Activated T-helper 9 cell treated with anti-CD3 and anti-CD28 coated beads, Interleukin-2, amount 50 U/mL, for 16 hours (primary cell): Measurements from ENCODE around the gene IARS2.
"Not testable (repeated sequence)": the region's sequence is repeated elsewhere in the genome, so short reads cannot be mapped to it uniquely, and the experiment has no call there.

Source experiments
- DNase-seq: peaks from one replicate; pipeline ENCODE4 v3.0.0-alpha.2; 2020; ENCODE audit warnings: low read depth

IARS2 gene

DNA sequence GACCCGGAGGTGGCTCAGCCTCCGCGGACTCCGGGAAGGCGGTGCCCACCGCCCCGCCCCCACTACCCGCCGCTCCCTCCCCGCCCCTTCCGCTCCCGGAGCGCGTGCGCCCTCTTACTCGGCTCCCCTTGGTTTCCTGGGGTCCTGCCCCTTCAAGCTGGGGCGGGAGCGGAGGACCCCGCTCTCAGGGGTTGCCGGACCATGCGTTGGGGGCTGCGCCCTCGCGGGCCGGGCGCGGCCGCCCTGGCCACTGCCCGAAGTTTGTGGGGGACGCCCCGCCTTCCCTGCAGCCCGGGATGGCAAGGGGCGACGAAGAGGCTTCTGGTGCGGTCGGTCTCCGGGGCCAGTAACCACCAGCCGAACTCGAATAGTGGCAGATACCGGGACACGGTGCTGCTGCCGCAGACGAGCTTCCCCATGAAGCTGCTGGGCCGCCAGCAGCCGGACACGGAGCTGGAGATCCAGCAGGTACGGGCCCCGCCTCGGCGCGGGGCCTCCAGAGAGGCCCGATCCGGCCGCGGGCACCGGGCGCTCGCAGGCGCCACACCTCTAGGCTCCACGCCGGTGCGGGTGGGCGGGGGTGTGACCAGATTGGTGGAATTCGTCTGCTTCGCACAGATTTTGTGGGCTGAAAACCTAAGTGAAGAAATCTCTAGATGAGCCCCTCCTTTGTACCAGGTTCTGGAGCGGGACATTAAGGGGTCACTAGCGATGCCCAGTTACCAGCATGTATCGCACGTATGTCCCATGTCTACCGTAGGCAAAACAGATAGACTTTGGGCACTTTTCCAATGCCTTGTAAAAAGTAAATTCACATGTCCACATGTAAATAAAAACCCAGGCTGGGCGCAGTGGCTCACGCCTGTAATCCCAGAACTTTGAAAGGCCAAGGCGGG, at the start of gene IARS2:
Gene IARS2 (plus strand): TSS at position 117 of the 896 bp plus-strand sequence. CDS start 85 bp downstream, at position 202.
- DNase-seq = peak; percentile 87

DNA sequence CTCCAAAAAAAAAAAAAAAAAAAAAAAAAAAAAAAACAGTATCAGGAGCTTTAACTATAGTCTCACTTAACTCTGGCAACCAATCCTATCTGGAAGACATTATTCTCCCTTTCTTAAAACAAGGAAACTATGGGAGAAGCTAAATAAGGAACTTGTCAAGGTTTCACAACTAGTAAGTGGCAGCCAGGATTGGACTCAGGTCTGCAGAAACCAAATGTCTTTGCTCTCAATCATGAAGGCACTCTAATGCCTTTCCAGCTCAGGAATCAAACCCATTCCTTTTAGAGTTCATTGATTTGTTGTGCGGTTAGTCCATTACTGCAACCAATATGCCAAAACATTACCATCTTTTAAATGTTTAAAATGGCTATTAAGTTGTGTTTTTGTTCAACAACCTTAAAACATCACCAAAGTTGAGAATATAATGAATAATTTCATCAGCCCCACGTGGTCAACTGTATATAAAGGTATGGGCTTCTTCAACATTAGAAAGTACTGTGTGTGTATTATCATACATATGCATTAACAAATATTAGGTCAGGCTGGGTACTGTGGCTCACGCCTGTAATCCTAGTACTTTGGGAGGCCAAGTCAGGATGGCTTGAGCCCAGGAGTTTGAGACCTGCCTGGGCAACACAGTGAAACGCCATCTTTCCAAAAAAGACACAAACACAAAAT, 49.1 kb upstream of the IARS2 start:
- DNase-seq = no peak

DNA sequence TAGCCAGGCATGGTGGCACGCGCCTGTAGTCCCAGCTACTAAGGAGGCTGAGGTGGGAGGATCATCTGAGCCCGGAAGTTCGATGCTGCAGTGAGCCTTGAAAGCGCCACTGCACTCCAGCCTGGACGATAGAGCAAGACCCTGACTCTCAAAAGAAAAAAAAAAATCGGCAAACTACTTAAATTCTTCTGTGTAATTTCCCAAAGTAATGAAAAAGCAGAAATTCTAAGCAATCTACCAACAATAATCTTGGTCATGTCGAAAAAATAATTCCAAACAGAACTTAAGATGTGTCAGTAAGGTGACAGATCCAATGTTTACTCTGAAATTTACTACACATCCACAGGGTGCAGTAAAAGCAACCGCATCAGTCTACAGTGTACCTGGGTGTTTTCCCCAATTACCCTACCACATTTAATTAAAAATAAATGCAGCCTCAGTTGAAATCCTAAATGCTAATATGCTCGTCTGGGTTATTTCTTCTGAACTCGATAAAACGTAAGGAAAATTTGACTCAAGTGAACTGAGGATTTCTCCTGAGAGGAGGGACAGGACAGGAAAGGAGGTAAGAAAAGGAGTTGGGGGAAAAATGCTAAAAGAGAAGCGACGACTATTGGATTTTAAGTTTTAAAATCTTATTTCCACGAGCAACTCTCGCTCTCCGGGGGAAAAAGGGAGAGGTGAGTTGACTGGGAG, 48.4 kb upstream of the IARS2 start:
- no peak for DNase-seq

DNA sequence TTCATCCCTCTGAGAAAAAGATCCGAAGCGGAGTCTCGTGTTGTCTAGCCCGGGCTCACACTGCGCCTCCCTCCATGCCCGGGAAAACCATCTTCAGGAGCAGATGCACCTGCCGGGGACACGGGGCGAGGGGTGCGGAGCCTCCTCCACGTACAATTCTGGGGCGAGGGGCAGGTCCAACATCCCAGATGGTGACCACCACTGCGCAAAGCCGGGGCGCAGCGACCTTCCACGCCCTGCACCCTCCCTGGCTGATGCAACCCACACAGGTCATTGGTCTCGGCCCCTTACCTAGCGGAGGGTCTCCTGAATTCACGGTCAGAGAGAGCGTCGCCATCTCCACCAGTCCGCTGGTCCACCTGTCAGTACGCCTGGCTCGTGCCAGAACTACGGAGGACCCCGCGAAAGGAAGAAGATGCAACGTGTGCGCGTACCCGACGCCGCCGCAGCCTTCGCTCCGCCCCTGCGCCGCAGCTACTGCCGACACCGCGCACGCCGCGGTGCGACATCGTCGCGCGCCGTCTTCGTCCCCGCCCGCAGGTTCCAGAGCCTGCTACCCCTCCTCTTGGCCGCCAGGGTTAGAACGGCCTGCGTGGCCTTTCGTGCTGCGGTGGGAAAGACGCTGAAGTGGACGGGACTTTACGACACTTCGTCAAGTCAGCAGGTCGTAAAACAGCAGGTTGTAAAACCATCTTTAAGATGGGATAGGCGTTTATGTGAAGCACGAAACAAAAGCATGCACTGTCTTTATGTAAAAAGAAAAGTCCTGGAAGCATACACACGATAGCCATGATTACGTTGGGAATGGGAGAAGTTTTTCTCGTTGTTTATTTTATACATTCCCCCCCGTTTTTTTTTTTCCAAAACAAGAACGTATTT, 47.6 kb upstream of the IARS2 start, which contains the start of gene EPRS1:
Gene EPRS1 (minus strand): TSS at position 454 of the 879 bp plus-strand sequence. CDS start 117 bp downstream, at position 337.
- DNase-seq = peak; percentile 92

DNA sequence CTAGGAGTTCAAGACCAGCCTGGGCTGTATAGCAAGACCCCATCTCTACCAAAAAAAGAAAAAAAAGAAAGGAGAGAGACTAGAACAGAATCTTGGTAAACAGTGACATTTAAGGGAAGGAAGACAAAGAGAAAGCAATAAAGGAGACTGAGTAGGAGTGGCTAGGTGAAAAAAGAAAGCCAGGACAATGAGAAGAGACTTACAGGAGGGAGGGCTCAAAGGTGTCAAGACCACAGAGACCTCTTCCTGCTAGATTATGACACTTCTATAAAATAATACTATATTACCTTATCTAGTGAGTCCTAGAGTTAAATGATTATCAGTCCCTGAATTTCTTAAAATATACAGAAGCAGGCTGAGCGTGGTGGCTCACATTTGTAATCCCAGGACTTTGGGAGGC, 37.6 kb upstream of the IARS2 start:
- DNase-seq = no peak

DNA sequence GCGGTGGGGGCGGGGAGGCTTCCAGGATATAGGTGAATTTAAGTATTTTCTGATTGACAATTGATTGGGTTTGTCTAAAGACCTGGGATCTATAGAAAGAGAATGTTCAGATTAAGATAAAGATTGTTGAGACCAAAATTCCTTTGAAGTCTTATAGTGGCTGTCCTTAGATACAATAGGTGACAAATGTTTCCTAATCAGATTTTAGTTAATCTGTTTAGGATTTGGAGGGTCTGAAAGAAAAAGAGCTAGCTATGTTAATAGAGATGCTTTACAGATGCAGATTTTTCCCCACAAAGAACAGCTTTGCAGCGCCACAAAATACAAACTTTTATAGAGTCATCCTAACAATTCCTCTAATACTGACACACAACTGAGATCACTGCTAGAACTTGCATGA, 33.1 kb upstream of the IARS2 start:
- no peak for DNase-seq

DNA sequence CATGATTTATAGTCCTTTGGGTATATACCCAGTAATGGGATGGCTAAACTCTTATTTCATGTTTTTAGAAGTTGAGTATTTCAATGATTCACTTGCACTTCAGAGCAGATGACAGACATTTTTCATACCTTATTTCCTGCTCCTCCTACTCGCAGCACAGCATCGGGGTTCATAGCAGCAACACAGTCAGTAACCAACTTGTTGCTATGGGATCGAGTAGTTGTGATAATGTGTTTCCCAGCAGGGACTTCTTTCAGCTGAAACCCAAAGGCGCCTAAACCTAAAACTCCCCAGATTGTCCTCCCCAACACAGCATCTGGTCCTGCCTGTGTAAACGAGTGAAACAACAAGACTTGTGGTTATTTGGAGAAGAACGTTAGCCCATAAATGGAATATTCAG, 31.3 kb upstream of the IARS2 start:
- no peak for DNase-seq

DNA sequence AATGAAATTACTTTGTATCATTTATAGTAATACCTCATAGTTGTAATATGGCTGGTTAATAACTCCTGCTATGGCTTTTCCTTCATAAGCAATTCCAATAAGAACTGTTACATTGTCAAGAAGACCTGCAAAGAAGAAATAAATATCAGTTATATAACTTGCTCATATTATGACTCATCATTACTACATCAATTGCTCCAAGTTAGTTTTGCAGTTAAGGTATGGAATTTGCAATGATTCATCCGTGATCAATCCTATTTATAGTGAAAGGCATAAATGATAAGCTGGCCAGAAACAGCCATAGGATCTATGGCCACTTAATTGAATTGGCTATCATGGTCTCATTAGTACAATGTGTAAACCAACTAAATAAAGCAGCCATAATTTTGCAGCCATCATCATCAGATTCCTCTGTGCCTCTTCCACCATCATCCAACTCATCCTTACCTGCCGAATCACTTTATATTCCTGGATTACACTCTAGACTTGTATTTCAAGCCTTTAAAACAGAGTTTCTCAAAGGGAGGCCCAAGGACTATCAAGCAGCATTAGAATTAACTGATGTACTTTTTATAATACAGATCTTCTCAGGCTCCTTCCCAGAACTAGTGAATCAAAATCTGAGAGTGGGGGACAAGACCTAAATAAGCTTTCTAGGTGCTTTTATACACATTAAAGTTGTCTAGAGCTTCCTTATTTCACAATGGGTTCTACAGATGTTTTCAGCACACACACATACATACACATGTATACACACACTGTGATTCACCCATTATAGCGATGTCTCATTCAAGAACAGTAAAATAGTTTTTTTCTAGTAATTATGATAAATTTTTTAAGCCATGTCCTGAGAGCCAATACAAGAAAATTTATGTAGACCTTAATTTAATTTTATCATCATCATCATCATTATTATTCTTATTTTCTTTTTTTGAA, 26.4 kb upstream of the IARS2 start:
- DNase-seq = no peak

DNA sequence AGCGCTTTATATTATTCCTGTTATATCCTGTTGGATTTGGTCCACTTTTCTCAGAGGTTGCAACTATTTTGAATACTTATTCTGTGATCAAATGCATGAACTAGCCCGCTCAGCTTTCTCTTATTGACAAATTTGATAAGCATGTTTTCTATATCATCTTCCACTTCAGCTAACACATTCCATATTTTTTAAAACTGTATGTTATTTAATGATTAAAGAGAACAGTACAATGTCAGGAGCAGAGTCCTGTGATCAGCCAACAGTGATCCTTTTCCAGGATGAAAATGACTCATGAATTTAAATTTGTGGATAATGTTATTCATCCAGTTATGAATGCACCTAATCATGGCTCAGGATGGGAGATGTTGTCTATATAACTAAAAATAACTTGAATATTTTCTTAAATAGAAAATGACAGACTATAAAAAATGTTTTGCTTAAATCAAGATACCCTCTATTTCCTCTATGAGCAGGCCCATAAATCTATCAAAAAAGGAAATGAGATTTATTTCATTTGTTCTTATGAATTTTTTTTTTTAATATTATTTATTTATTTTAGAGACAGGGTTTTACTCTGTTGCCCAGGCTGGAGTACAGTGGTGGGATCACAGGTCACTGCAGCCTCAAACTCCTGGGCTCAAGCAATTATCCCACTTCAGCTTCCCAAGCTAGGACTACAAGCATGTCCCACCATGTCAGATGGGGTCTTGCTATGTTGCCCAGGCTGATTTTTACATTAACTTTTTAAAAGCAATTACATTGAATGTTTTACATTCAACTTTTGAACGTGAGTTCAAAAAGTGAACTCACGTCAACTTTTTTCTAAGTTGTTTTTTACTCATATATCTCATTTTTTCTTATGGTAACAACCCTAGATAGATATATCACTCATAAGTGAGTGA, 16.8 kb upstream of the IARS2 start:
- DNase-seq = no peak

DNA sequence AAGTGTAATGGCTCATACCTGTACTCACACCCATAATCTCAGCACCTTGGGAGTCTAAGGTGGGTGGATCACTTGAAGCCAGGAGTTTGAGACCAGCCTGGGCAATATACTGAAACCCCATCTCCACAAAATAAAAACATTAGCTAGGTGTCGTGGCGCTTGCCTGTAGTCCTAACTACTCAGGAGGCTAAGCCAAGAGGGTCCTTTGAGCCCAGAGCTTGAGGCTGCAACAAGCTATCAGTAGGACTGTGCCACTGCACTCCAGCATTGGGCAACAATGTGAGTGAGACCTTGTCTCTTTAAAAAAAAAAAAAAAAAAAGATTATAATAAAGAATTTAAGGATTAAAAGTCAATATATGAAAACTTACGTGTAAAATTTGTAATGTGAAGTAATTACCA, 16.0 kb upstream of the IARS2 start:
- DNase-seq = no peak

DNA sequence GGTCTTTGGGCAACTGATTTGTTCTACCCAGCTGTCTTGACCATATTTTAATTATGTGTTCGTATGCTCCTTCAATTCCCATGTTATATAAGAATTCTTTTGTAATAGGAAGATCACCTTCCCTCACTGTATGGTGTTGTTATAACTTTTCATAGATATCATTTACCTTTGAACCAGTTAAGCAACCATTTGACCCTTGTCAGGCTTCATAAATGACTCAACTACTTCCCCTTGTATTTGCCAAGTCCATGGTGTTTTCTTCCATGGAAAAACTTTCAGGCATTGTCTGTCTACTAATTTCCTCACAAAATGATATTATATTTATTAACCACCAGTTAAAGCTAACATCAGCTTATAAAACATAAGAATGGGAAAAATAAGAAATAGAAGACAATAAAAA, 9.5 kb upstream of the IARS2 start:
- no peak for DNase-seq

DNA sequence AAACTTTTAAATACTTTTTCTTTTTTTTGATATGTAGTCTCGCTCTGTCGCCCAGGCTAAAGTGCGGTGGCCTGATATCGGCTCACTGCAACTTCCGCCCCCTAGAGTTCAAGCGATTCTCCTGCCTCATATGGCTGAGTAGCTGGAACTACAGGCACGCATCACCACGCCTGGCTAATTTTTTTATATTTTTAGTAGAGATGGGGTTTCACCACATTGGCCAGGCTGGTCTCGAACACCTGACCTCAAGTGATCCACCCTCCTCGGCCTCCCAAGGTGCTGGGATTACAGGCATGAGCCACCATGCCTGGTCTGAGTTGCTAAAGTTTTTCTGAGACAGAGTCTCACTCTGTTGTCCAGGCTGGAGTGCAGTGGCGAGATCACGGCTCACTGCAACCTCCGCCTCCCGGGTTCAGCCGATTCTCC, 7.7 kb upstream of the IARS2 start:
- DNase-seq = not testable (repeated sequence)

DNA sequence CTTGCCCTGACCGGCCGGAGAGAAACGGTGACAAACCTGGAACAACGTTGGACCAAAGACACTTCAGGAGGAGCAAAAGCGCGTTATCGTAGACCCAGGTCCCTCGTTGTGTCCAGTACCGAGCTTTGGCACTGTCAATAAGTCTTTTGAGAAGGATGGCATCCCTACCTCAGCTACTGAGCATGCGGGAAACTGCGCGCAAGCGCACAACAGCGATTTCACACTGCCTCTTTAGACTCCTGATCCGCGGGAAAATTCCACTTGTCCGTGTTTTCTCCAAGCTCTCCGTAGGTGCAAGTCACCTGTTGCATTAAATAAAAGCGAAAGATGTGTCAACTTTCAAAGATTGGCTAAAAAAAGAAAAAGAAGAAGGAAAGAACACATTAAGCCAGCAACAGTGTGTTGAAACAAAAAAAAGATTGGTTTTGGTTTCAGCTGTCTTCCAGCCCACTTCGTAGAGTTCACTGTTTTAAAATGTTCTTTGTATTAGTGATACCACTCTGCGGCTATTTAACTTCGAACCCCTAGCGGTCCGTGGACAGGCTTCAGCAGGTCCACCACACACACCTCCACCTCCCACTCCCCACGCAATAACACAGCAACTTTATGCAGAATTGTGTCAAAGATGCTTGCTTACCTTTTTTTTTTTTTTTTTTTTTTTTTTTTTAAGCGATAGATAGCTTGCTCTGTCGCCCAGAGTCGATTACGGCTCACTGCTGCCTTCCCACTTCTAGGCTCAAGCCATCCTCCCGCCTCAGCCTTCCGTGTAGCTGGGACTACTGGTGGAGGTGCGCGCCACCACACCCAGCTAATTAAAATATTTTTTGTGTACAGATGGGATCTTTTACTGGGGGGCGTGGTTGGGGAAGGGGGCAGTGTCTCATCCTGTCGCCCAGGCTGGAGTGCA, 4.0 kb upstream of the IARS2 start, which contains the start of gene BPNT1:
Gene BPNT1 (minus strand): TSS at position 139 of the 907 bp plus-strand sequence. CDS start 9,942 bp downstream, outside the sequence.
- peak; percentile 90 for DNase-seq

DNA sequence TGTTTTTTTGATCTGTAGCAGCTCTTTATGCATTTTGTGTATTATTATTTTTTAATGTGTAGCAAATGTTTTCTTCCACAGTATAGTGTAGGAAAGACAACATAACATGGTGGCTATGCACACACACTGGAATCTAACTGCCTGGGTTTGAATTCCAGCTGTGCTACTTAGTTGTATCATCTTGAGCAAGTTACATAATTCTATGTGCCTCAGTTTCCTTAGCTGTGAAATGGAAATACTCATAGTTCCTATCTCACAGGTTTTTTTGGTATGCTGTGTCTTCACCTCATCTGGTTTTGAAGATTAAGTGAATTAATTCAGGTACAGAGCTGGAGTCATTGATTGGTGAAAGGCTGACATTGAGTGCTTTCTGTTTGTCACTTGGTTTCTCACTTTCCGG, 1.2 kb upstream of the IARS2 start:
- no peak for DNase-seq

DNA sequence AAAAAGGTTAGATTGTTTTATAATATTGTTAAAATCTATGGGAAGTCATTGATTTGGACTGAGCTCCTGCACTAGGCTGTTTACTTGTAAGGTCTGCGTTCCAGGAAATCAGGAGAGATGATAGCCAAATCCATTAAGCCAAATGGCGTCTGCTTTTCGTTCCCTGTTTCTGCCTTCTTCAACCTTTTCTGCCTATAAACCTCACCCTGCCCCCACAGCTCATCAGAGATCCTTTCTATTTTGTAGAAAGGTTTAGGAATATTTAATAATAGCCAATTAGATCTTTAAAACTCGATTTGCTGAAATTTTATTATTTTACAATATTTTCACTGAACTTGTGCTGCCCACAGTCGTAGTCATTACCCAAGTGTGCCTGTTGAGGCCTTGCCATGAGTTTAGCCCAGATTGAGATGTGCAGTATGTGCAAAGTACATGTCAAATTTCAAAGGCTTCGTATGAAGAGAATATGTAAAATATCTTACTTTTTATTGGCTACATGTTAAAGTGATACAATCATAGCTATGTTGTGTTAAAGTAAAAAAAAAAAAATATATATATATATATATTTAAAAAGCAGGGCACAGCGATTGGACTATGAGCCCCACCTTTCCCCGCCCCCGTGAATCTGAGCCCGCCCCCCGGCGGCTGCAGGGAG, 444 bp upstream of the IARS2 start:
- no peak for DNase-seq

DNA sequence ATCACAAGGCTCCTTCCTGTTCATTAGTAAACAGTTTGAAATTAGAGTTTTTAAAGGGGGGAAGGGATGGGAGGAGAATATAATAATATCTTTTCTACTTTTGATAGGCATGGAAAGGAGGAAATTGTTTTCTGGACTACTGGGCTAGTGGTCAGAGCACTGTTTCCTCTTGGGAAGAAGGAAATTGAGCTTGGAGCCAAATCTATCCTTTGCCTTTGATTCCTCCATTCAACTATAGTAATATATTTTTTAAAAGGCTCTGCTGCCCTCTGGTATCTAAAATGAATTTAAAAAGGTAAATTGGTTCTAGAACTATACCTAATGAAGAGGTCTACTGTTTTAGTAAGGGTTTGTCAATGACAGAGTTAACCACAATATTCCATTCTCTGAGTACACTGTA, 5.9 kb downstream of the IARS2 start:
- DNase-seq = no peak

DNA sequence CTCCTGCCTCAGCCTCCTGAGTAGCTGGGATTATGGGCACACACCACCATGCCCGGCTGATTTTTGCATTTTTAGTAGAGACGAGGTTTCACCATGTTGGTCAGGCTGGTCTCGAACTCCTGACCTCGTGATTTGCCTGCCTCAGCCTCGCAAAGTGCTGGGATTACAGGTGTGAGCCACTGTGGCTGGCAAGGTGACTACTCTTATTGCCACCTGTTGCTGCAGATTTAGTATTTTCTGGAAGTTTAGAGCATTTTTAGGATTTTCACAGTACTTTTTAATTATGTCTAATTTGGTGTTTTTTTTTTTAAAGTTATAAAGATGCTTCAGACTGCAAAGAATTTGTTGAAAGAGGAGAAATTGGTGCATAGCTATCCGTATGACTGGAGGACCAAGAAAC, 16.5 kb downstream of the IARS2 start:
- not testable (repeated sequence) for DNase-seq

DNA sequence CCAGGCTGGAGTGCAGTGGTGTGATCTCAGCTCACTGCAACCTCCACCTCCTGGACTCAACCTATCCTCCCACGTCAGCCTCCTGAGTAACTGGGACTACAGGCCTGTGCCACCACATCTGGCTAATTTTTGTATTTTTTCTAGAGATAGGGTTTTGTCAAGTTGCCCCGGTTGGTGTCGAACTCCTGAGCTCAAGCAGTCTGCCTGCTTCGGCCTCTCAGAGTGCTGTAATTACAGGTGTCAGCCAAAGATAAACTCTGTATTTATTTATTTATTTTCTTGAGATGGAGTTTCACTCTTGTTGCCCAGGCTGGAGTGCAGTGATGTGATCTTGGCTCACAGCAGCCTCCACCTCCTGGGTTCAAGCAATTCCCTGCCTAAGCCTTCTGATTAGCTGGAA, 18.7 kb downstream of the IARS2 start:
- DNase-seq = not testable (repeated sequence)
